Urothelium cell line (cell line): ENCODE data around the gene CCDC18.
"Not testable (repeated sequence)": the region's sequence is repeated elsewhere in the genome, so short reads cannot be mapped to it uniquely, and the experiment has no call there.

ENCODE experiments used
- DNase-seq: peaks from one replicate; pipeline ENCODE4 v3.0.0; 2011; ENCODE audit warnings: low spot score, mixed read lengths
- FAIRE-seq: peaks from 2 replicates; lab custom pipeline; 2011; peaks lifted over from hg19 to GRCh38; lab: Jason Lieb, UNC

Gene CCDC18

DNA sequence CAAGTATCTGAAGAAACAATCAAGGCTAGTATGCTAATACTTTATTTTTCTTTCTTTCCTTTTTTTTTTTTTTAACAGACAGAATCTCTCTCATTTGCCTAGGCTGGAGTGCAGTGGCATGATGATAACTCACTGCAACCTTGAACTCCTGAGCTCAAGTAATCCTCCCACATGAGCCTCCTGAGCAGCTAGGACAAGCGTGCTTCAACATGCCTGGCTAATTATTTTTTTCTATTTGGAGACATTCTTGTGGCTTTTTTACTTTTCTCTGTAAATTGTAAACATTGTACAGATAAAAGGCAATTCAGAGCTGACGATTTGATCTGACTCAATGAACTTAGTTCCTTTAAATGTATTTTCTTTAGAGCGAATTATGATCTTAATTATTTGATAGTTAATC lies 41.4 kb downstream of the CCDC18 start:
- DNase-seq = no peak
- no peak for FAIRE-seq

GRCh38 chr1:93223023-93223675 lies 42.6 kb downstream of the CCDC18 start:
- DNase-seq (no peak), FAIRE-seq (no peak)

DNA sequence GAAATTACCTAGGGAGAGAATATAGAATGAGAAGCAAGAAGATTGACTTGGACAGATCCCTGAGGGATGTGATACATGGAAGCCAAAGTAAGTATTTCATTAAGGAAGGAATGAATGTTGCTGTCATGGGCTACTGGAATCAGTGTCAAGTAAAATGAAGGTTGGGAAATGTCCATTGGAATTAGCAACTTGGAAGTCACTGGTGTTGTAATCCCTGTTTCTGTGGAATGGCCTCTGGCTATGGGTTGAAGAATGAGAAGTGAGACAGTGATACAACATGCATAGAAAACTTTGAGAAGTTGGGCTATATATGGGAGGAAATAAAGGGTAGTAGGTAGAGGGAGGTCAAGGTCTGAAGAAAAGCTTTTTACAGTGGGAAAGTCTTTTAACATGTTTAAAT lies 54.7 kb downstream of the CCDC18 start:
- FAIRE-seq = no peak
- no peak for DNase-seq

- FAIRE-seq = no peak
Measured at GRCh38 chr1:93237021-93237420, 56.5 kb downstream of the CCDC18 start.

DNA sequence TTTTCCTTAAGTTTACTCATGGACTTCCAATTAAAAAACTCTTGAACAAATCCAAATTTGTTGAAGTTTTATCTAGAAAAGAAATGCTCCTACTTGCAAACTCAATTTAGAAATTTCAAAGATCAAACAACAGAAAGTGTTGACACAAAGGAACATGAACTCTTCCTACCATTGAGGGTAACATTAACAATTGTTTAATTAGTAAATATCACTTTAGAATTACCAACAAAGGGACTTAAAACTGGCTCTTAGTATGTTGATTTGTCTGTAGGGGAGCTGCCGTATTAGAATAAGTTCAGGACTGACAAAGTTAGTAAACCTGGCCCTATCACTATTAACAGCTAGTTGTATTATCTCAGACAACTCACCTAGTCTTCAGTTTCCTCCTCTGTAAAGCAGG lies 57.9 kb downstream of the CCDC18 start:
- DNase-seq (no peak), FAIRE-seq (no peak)

More at GRCh38 chr1:93237021-93237420, 56.5 kb downstream of the CCDC18 start:
- DNase-seq = no peak

DNA sequence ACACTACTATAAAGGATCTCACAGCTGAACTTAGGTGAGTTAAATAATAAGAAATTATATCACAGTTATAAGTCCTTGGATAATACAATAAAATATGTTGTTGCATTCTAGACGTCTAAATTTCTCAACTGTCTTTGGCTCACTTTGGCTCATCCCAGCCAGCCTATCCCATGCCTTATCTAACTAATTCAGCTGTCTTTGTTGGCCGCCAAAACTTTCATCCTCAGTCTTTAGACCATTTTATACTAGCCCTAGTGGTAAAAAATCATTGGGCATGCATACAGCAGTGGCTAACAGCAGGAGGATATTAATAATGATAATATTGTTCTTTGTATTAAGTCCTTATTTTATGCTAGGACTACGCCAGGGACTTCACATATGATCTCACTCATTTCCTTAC lies 59.3 kb downstream of the CCDC18 start:
- no peak for DNase-seq
- no peak for FAIRE-seq

- FAIRE-seq = not testable (repeated sequence)
Measured at GRCh38 chr1:93243233-93243632, 62.7 kb downstream of the CCDC18 start.

GRCh38 chr1:93244298-93245069 lies 64.0 kb downstream of the CCDC18 start:
- no peak for DNase-seq
- no peak for FAIRE-seq

More at GRCh38 chr1:93243233-93243632, 62.7 kb downstream of the CCDC18 start:
- DNase-seq = not testable (repeated sequence)

DNA sequence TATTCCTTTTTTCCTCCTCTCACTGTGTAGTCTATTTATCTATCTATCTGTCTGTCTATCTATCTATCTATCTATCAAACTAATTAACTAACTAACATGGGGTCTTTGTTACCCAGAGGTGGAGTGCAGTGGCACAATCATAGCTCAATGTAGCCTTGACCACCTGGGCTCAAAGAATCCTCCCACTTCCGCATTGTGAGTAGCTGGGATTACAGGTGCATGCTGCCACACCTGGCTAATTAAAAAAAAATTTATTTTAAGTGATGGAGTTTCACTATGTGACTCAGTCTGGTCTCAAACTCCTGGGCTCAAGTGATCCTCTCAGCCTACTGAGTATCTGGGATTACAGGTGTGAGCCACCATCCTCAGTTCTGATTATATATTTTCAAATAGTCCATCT lies 71.4 kb downstream of the CCDC18 start:
- FAIRE-seq (no peak), DNase-seq (no peak)

- FAIRE-seq (no peak), DNase-seq (no peak)
Measured at GRCh38 chr1:93252598-93252997, 72.1 kb downstream of the CCDC18 start.

GRCh38 chr1:93253516-93253915 lies 73.0 kb downstream of the CCDC18 start:
- FAIRE-seq = no peak
- DNase-seq = no peak

GRCh38 chr1:93255222-93256079 lies 74.9 kb downstream of the CCDC18 start:
- DNase-seq (peak; percentile 77), FAIRE-seq (no peak)

GRCh38 chr1:93256433-93256832 lies 75.9 kb downstream of the CCDC18 start:
- no peak for DNase-seq
- no peak for FAIRE-seq

GRCh38 chr1:93257889-93258288 lies 77.4 kb downstream of the CCDC18 start:
- FAIRE-seq (no peak), DNase-seq (peak; percentile 12)

DNA sequence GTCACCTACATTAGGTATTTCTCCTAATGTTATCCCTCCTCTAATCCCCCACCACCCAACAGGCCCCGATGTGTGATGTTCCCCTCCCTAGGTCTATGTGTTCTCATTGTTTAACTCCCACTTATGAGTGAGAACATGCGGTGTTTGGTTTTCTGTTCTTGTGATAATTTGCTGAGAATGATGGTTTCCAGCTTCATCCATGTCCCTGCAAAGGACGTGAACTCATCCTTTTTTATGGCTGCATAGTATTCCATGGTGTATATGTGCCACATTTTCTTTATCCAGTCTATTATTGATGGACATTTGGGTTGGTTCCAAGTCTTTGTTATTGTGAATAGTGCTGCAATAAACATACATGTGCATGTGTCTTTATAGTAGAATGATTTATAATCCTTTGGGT lies 80.2 kb downstream of the CCDC18 start:
- FAIRE-seq, DNase-seq: not testable (repeated sequence)

GRCh38 chr1:93262645-93263044 lies 82.1 kb downstream of the CCDC18 start:
- DNase-seq (no peak), FAIRE-seq (no peak)

GRCh38 chr1:93268888-93269287 lies 88.4 kb downstream of the CCDC18 start:
- not testable (repeated sequence) for FAIRE-seq, DNase-seq

DNA sequence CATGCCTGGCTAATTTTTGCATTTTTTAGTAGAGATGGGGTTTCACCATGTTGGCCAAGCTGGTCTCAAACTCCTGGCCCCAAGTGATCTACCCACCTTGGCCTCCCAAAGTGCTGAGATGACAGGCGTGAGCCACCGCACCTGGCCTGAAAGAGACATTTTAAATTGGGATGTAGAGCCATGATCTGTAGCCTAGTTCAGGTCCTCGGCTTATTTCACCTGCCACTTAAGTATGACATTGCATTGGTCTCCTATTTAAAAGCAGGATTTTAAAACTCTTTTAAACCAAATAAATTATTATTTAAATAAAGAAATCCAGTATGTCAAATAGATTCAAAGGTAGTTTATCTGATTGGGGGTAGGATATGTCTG lies 94.7 kb downstream of the CCDC18 start:
- not testable (repeated sequence) for FAIRE-seq

DNA sequence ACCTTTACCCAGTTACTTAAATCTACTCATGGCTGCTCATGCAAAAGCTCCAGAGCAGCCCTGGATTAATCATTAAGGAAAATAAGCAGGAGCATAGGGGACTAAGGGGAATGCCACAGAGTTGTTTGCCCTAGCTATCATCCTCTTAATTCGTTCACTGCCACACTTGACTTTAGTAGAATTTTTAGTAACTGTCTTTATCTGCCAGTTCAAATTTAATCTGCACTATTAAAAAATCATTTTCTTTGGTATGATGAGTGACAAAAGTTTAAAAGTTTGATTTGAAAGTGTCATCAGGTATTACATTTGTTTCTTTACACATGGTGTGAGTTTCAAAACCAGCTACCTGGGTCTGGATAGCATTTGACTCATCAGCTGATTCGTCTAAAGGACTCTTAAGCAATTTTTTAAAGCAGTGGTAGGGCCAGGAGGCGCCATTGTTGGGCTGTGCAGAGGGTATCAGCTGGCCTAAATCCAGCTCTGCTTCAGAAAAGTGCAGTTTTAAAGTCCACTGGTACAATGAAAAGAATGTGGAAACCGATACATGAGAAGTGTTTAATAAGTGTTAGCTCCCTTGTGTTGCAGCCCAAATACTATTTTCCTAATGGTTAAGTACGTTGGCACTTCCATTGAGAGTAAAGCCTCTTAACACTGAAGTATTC lies 95.2 kb downstream of the CCDC18 start:
- DNase-seq (no peak), FAIRE-seq (no peak)

More for the DNA sequence above, 94.7 kb downstream of the CCDC18 start:
- DNase-seq = not testable (repeated sequence)

DNA sequence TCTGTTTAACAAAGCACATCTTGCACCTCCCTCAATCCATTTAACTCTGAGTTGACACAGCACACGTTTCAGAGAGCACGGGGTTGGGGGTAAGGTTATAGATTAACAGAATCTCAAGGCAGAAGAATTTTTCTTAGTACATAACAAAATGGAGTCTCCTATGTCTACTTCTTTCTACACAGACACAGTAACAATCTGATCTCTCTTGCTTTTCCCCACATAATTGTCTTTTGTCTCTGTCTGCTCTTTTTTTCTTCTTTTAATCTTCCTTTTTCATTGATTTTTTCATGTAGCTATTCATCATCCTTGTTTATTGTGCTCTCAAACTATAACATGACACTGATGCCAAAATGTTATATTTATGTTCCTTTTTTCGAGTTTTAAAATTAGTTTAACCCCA lies 97.0 kb downstream of the CCDC18 start:
- FAIRE-seq = not testable (repeated sequence)

GRCh38 chr1:93283496-93283895 lies 103.0 kb downstream of the CCDC18 start:
- FAIRE-seq = no peak

More for the DNA sequence above, 97.0 kb downstream of the CCDC18 start:
- not testable (repeated sequence) for DNase-seq

More at GRCh38 chr1:93283496-93283895, 103.0 kb downstream of the CCDC18 start:
- DNase-seq = no peak
